ENCODE data around the gene SYT8.

SYT8 gene

DNA sequence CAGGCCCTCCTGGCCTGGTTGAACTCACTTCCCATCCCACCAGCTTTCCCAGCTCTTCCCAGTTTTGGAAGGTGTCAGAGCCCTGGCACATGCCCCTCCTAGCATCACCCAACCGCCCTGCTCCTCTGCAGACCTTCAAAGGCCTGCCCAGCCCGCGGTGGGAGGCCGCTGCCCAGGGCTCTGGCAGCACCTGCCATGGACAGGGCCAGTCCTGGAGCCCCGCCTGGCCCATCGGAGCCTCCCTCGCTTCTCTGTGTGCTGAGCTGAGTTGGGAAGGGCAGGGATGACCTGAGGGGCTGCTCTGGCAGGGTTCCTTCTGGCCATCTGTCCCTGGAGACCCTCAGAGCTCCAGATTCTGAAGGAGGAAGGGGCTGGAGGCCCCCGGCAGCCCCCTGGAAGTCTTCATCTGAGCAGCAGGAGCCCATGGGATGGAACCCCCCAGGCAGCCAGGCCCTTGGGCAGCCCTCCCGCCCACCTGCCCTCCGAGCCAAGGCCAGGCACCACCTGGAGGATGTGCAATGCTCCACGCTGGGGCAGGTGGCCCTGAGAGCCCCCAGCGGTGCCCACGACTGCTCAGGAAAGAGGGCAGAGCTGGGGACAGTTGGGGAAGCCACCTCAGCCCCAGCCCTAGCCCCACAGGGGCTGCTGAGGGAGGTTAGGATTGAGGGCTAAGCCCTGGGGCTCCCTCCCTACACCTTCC lies 21.7 kb downstream of the SYT8 start:
- Histone ChIP-seq H3K9me3 (ENCODE audit: control insufficient read depth, insufficient read depth, low read depth, low read length) (no peaks in the 10 kb centered on the region), H3K27ac (ENCODE audit: extremely low read depth, low read depth, low read length) (no peak overlapping the region), H3K4me1 (ENCODE audit: control insufficient read depth, insufficient read depth, low read length) (no peaks in the 10 kb centered on the region), H3K36me3 (ENCODE audit: control insufficient read depth in 2 of 2, insufficient read depth in 1 of 2, low read length in 2 of 2) (no peaks in the 10 kb centered on the region), H3K4me3 (ENCODE audit: low read depth, low read length) (no peak overlapping the region)
- ChIA-PET POLR2A (no interaction called here), CTCF (interaction anchor here (0.6 to 1.0 kb wide), 3 partner anchors 24 to 941 kb away, joined by 3 to 5 read pairs (median 4); no protein-coding TSS in a partner anchor)
- TF ChIP-seq, protein P1, sequence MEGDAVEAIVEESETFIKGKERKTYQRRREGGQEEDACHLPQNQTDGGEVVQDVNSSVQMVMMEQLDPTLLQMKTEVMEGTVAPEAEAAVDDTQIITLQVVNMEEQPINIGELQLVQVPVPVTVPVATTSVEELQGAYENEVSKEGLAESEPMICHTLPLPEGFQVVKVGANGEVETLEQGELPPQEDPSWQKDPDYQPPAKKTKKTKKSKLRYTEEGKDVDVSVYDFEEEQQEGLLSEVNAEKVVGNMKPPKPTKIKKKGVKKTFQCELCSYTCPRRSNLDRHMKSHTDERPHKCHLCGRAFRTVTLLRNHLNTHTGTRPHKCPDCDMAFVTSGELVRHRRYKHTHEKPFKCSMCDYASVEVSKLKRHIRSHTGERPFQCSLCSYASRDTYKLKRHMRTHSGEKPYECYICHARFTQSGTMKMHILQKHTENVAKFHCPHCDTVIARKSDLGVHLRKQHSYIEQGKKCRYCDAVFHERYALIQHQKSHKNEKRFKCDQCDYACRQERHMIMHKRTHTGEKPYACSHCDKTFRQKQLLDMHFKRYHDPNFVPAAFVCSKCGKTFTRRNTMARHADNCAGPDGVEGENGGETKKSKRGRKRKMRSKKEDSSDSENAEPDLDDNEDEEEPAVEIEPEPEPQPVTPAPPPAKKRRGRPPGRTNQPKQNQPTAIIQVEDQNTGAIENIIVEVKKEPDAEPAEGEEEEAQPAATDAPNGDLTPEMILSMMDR (tag by site-specific recombination; IDR thresholded peaks at IDR 0.05), result no peak
- TF ChIP-seq ZNF558 (tag by site-specific recombination; IDR thresholded peaks at IDR 0.05) (no peak), ZNF239 (tag by site-specific recombination; IDR thresholded peaks at IDR 0.05) (no peak), ZNF776 (tag by site-specific recombination; IDR thresholded peaks at IDR 0.05; ENCODE audit: borderline replicate concordance) (no peak), ZNF311 (tag by site-specific recombination; IDR thresholded peaks at IDR 0.05; ENCODE audit: borderline replicate concordance) (no peak)
- TF ChIP-seq, protein P2, sequence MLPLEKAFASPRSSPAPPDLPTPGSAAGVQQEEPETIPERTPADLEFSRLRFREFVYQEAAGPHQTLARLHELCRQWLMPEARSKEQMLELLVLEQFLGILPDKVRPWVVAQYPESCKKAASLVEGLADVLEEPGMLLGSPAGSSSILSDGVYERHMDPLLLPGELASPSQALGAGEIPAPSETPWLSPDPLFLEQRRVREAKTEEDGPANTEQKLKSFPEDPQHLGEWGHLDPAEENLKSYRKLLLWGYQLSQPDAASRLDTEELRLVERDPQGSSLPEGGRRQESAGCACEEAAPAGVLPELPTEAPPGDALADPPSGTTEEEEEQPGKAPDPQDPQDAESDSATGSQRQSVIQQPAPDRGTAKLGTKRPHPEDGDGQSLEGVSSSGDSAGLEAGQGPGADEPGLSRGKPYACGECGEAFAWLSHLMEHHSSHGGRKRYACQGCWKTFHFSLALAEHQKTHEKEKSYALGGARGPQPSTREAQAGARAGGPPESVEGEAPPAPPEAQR (tag by site-specific recombination; IDR thresholded peaks at IDR 0.05), result no peak

DNA sequence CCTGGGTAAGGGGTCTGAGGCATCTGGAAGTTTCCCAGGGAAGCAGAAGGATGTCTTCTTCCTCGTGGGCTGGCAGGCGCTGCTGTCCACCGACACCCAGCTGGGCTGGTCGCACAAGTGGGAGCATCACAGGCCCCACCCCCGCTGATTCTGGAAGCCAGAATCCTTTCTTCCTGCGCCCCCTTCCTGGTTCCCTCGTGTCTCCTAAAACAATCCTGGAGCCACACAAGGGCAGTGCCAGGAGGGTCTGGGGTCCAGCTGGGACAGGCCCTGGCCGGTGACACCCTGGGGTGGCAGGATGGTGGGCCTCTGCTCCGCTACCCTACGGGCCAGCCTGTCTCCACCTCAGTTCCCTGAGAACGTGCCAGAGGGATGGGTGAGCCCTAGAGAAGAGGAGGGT lies 22.3 kb downstream of the SYT8 start:
- ChIA-PET POLR2A (no interaction called here), CTCF (interaction anchor here (0.6 kb wide), 1 partner anchor 46 kb away, joined by 3 read pairs; no protein-coding TSS in a partner anchor)
- no peak overlapping the region for H3K4me3 ChIP-seq (ENCODE audit: low read depth, low read length)
- TF ChIP-seq OSR2 (tag by site-specific recombination; IDR thresholded peaks at IDR 0.05) (no peak), ZNF266 (tag by site-specific recombination; IDR thresholded peaks at IDR 0.05; ENCODE audit: low read depth) (no peak), SP7 (tag by site-specific recombination; IDR thresholded peaks at IDR 0.05) (no peak), ZBTB17 (tag by site-specific recombination; IDR thresholded peaks at IDR 0.05) (no peak), ZNF600 (tag by site-specific recombination; IDR thresholded peaks at IDR 0.05) (no peak), ZNF571 (tag by site-specific recombination; IDR thresholded peaks at IDR 0.05) (no peak), WT1 (tag by site-specific recombination; IDR thresholded peaks at IDR 0.05) (no peak), ZBTB7A (tag by site-specific recombination; IDR thresholded peaks at IDR 0.05; ENCODE audit: low read depth) (no peak)
- TF ChIP-seq, protein P3, sequence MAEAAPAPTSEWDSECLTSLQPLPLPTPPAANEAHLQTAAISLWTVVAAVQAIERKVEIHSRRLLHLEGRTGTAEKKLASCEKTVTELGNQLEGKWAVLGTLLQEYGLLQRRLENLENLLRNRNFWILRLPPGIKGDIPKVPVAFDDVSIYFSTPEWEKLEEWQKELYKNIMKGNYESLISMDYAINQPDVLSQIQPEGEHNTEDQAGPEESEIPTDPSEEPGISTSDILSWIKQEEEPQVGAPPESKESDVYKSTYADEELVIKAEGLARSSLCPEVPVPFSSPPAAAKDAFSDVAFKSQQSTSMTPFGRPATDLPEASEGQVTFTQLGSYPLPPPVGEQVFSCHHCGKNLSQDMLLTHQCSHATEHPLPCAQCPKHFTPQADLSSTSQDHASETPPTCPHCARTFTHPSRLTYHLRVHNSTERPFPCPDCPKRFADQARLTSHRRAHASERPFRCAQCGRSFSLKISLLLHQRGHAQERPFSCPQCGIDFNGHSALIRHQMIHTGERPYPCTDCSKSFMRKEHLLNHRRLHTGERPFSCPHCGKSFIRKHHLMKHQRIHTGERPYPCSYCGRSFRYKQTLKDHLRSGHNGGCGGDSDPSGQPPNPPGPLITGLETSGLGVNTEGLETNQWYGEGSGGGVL (tag by site-specific recombination; IDR thresholded peaks at IDR 0.05), result no peak
- TF ChIP-seq, protein P4, sequence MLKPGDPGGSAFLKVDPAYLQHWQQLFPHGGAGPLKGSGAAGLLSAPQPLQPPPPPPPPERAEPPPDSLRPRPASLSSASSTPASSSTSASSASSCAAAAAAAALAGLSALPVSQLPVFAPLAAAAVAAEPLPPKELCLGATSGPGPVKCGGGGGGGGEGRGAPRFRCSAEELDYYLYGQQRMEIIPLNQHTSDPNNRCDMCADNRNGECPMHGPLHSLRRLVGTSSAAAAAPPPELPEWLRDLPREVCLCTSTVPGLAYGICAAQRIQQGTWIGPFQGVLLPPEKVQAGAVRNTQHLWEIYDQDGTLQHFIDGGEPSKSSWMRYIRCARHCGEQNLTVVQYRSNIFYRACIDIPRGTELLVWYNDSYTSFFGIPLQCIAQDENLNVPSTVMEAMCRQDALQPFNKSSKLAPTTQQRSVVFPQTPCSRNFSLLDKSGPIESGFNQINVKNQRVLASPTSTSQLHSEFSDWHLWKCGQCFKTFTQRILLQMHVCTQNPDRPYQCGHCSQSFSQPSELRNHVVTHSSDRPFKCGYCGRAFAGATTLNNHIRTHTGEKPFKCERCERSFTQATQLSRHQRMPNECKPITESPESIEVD (tag by site-specific recombination; IDR thresholded peaks at IDR 0.05), result no peak
- TF ChIP-seq, protein P5, sequence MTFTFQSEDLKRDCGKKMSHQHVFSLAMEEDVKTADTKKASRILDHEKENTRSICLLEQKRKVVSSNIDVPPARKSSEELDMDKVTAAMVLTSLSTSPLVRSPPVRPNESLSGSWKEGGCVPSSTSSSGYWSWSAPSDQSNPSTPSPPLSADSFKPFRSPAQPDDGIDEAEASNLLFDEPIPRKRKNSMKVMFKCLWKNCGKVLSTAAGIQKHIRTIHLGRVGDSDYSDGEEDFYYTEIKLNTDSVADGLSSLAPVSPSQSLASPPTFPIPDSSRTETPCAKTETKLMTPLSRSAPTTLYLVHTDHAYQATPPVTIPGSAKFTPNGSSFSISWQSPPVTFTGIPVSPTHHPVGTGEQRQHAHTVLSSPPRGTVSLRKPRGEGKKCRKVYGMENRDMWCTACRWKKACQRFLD (tag by site-specific recombination; IDR thresholded peaks at IDR 0.05), result no peak
- TF ChIP-seq, protein P6, sequence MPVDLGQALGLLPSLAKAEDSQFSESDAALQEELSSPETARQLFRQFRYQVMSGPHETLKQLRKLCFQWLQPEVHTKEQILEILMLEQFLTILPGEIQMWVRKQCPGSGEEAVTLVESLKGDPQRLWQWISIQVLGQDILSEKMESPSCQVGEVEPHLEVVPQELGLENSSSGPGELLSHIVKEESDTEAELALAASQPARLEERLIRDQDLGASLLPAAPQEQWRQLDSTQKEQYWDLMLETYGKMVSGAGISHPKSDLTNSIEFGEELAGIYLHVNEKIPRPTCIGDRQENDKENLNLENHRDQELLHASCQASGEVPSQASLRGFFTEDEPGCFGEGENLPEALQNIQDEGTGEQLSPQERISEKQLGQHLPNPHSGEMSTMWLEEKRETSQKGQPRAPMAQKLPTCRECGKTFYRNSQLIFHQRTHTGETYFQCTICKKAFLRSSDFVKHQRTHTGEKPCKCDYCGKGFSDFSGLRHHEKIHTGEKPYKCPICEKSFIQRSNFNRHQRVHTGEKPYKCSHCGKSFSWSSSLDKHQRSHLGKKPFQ (tag by site-specific recombination; IDR thresholded peaks at IDR 0.05), result no peak
- H3K4me1 ChIP-seq (ENCODE audit: control insufficient read depth, insufficient read depth, low read length), result no peaks in the 10 kb centered on the region
- no peak overlapping the region for H3K27ac ChIP-seq (ENCODE audit: extremely low read depth, low read depth, low read length)
- H3K36me3 ChIP-seq (ENCODE audit: control insufficient read depth in 2 of 2, insufficient read depth in 1 of 2, low read length in 2 of 2), result no peaks in the 10 kb centered on the region
- H3K9me3 ChIP-seq (ENCODE audit: control insufficient read depth, insufficient read depth, low read depth, low read length), result no peaks in the 10 kb centered on the region

Measured in HEK293 (cell line).